ENCODE data around the gene RHOA. TPM values are rescaled to one million over a fixed set of nuclear protein-coding genes. Genes with fewer than 3 reads are reported as not detected.
A peak's percentile ranks its signal among the peaks of the same experiment; 100 is the strongest.

The RHOA gene
- total RNA-seq (100 to 1,000 TPM; 465 to 552 TPM), polyA plus RNA-seq (100 to 1,000 TPM; 367 to 580 TPM)
- long read RNA-seq, donor 1, transcript RHOA-203 (6 exons, 961 nt) = minor isoform, 10 of 2,229 reads
- long read RNA-seq, donor 1, transcript RHOA-202 (5 exons, 2,031 nt) = major isoform, 2,072 of 2,229 reads
- long read RNA-seq, donor 1, partial matches to known transcripts = 43 of 2,229 reads
- long read RNA-seq, donor 1, other reads (novel, unspliced or antisense) = 102 of 2,229 reads
- long read RNA-seq, donor 2, transcript RHOA-202 (5 exons, 2,031 nt) = major isoform, 201 of 239 reads
- long read RNA-seq, donor 2, partial matches to known transcripts = 22 of 239 reads
- long read RNA-seq, donor 2, other reads (novel, unspliced or antisense) = 16 of 239 reads

DNA sequence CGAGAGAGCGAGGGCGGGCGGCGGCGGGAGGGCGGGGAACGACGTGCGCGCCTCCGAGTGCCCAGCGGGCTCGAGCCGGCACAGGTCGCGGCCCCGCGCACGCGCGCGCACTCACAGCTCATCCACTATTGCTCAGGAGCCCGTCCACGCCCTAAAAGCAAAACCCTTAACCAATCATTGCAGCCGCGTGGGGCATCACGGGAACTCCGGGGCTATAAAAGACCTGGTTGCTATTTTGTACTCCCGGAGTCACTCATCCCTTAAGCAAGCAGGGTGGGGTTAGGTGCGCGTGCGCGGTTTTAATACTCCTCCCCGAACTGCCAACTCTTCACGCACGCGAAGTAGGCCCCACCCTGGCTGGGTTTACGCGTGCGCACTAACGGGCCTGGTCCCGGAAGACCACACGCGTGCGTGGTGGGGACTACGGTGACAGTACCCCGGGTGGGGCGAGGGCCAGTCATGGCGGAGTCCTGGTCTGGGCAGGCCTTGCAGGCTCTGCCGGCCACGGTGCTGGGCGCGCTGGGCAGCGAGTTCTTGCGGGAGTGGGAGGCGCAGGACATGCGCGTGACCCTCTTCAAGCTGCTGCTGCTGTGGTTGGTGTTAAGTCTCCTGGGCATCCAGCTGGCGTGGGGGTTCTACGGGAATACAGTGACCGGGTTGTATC, at the start of gene RHOA, which contains the start of gene TCTA:
Gene RHOA, minus strand, starts transcription at position 9 of the 664 bp plus-strand sequence. CDS start 36,387 bp downstream, outside the sequence.
Gene TCTA, plus strand, starts transcription at position 456 of the 664 bp plus-strand sequence. Its CDS starts 4 bp downstream, at position 460.
- 0% methylated on average over 60 to 62 of the region's 62 CpGs for WGBS, 2 donors
- Histone ChIP-seq H3K27me3 (ENCODE audit: control insufficient read depth in 1 of 2, insufficient read depth in 2 of 2, low read length in 1 of 2) (no peaks in the 10 kb centered on the region), H3K27ac (ENCODE audit: low read depth in 1 of 2, low read length in 2 of 2) (peak within 1 kb of the TSS; percentile 87 to 97), H3K36me3 (ENCODE audit: control insufficient read depth in 1 of 2, insufficient read depth in 2 of 2, low read length in 1 of 2) (peaks cover 0 to 5% of the 10 kb centered on the region in 2 donors), H3K9me3 (ENCODE audit: control insufficient read depth, low read length) (no peaks in the 10 kb centered on the region), H3K4me1 (ENCODE audit: control insufficient read depth in 1 of 2, insufficient read depth in 2 of 2, low read length in 2 of 2) (peaks cover 0 to 12% of the 10 kb centered on the region in 2 donors), H3K4me3 (ENCODE audit: low read length in 2 of 2) (peak within 1 kb of the TSS; percentile 68 to 97)
- DNase-seq (peak; percentile 100), ATAC-seq (ENCODE audit: low FRiP score) (peak; percentile 97)
- intact Hi-C loops (cut with DNase I) = loop anchor here in 1 of 2 donors (2.0 to 5.0 kb wide), 4 partner anchors 55 to 320 kb away; partner anchors contain the start of genes DAG1, GPX1, QRICH1 and USP4

DNA sequence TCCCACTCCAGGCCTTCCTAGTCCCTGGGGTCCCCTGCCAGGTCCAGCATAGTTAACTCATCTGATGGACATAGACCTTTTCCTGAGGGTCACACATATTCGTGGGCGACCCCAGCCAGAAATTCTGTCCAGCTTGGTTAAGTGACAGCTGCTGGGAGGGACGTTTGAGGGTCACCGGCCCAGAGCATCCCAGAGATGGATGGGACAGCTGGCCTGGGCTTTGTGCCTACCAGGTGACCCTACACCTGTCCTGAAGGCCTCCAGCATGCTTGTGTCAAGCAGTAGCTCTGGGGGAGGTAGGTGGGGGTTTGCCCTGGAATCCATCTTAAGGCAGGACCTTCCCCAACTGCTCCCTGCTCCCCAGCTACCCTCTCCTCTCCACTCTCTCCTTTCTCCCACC, 49.2 kb upstream of the RHOA start:
- Histone ChIP-seq H3K36me3 (ENCODE audit: control insufficient read depth in 1 of 2, insufficient read depth in 2 of 2, low read length in 1 of 2) (no peaks in the 10 kb centered on the region), H3K9me3 (ENCODE audit: control insufficient read depth, low read length) (no peaks in the 10 kb centered on the region), H3K27me3 (ENCODE audit: control insufficient read depth in 1 of 2, insufficient read depth in 2 of 2, low read length in 1 of 2) (no peaks in the 10 kb centered on the region), H3K4me3 (ENCODE audit: low read length in 2 of 2) (no peak overlapping the region), H3K27ac (ENCODE audit: low read depth in 1 of 2, low read length in 2 of 2) (no peak overlapping the region), H3K4me1 (ENCODE audit: control insufficient read depth in 1 of 2, insufficient read depth in 2 of 2, low read length in 2 of 2) (no peaks in the 10 kb centered on the region)
- WGBS, 2 donors = 90 to 93% methylated on average over 4 of the region's 4 CpGs
- intact Hi-C loops (cut with DNase I) = no loop called here
- ATAC-seq (ENCODE audit: low FRiP score) = no peak
- no peak for DNase-seq

DNA sequence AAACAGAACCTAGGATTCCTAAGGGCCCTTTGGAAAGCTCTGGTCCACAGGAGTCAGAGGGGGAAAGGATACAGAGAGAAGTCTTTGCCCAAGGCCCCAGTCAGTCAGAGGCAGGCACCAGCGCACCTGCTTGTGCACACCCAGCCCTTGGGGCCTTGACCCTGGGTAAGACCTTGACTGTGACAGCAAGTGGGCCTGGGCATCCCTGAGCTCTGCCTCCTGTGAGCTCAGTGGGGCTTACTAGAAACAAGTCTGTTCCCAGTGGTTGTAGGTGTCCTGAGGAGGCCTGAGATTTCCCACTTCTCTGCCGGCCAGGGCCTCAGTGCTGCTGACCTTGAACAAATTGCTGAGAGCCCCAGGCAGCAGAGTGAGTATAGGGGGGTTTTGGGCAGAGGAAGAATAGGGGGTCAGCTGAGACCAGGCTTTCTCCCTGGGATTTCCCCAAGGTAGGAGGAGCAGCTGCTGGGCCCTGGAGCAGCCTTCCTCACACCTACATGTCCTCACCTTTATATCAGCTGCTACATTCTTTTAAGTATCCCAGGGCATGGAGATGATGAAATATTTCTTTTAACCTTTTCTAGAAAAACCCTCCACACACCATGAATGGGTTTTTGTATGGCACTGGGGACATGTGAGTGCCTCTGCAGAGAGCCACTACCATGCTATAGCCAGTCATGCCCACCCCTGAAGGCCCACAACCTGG, 48.6 kb upstream of the RHOA start:
- intact Hi-C loops (cut with DNase I) = no loop called here
- no peak for ATAC-seq (ENCODE audit: low FRiP score)
- Histone ChIP-seq H3K27ac (ENCODE audit: low read depth in 1 of 2, low read length in 2 of 2) (no peak overlapping the region), H3K27me3 (ENCODE audit: control insufficient read depth in 1 of 2, insufficient read depth in 2 of 2, low read length in 1 of 2) (no peaks in the 10 kb centered on the region), H3K9me3 (ENCODE audit: control insufficient read depth, low read length) (no peaks in the 10 kb centered on the region), H3K36me3 (ENCODE audit: control insufficient read depth in 1 of 2, insufficient read depth in 2 of 2, low read length in 1 of 2) (no peaks in the 10 kb centered on the region), H3K4me3 (ENCODE audit: low read length in 2 of 2) (no peak overlapping the region), H3K4me1 (ENCODE audit: control insufficient read depth in 1 of 2, insufficient read depth in 2 of 2, low read length in 2 of 2) (no peaks in the 10 kb centered on the region)
- 91 to 97% methylated on average over 2 of the region's 2 CpGs for WGBS, 2 donors
- no peak for DNase-seq

DNA sequence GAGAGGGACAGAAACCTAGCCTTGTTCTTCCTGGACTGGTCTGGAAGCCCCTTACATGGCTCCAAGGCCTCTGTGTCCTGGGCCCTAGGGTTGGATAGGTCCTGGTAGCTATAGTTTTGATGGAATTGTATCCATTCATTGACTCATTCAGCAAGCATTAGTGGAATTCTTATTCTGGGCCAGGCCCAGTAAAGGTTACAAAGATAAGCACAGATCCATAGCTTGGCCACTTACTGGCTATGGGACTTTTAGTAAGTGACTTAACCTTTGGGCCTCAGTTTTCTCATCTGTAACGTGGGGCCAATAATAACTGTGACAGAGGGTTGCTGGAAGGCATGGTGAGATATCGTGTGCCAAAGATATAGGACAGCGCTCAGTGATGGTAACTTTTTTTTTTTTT, 44.7 kb upstream of the RHOA start:
- intact Hi-C loops (cut with DNase I) = no loop called here
- H3K4me3 ChIP-seq (ENCODE audit: low read length in 2 of 2) = no peak overlapping the region
- H3K4me1 ChIP-seq (ENCODE audit: control insufficient read depth in 1 of 2, insufficient read depth in 2 of 2, low read length in 2 of 2) = no peaks in the 10 kb centered on the region
- ATAC-seq (ENCODE audit: low FRiP score) (no peak), DNase-seq (no peak)
- 74 to 89% methylated on average over 3 of the region's 3 CpGs for WGBS, 2 donors
- H3K9me3 ChIP-seq (ENCODE audit: control insufficient read depth, low read length) = no peaks in the 10 kb centered on the region
- no peaks in the 10 kb centered on the region for H3K27me3 ChIP-seq (ENCODE audit: control insufficient read depth in 1 of 2, insufficient read depth in 2 of 2, low read length in 1 of 2)
- no peaks in the 10 kb centered on the region for H3K36me3 ChIP-seq (ENCODE audit: control insufficient read depth in 1 of 2, insufficient read depth in 2 of 2, low read length in 1 of 2)
- no peak overlapping the region for H3K27ac ChIP-seq (ENCODE audit: low read depth in 1 of 2, low read length in 2 of 2)

DNA sequence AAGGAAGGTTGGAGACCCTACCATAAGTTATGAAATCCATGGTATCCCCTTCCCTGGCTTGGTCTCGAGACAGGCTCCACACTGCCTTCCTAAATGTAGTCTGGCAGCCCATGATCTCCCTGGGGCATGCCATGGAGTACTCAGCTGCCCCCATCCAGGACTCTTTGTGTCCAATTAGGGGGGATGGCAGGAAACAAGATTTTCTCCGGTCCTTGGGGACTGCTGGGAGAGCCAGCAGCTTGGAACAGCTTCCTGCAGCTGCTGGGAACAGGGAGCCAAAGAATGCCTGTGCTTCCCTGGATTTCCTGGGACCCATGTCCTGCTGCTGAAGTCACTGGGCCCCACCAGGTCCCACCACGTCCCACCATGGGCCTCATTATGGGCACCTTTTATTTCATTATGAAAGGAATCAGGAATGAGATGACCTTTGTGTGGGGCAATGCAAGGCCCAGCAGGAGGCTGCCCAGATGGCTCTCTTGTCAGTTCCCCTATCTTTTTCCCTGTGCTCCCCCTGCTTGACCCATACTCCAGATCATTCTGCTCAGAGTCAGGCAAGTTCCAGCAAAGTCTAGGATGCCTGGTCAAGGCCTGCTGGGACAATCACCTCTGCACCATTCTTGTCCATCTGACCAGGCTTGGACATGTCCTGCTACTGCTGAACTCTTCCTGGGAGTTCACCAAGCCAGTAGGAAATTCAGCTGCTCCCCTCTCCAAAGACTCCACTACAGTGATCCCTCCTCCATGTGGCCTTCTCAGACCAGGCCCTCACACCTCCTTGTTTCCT, 43.3 kb upstream of the RHOA start:
- Histone ChIP-seq H3K36me3 (ENCODE audit: control insufficient read depth in 1 of 2, insufficient read depth in 2 of 2, low read length in 1 of 2) (no peaks in the 10 kb centered on the region), H3K4me1 (ENCODE audit: control insufficient read depth in 1 of 2, insufficient read depth in 2 of 2, low read length in 2 of 2) (no peaks in the 10 kb centered on the region), H3K27ac (ENCODE audit: low read depth in 1 of 2, low read length in 2 of 2) (peak overlapping the region in 1 of 2 donors; percentile 56), H3K9me3 (ENCODE audit: control insufficient read depth, low read length) (no peaks in the 10 kb centered on the region), H3K4me3 (ENCODE audit: low read length in 2 of 2) (no peak overlapping the region), H3K27me3 (ENCODE audit: control insufficient read depth in 1 of 2, insufficient read depth in 2 of 2, low read length in 1 of 2) (no peaks in the 10 kb centered on the region)
- DNase-seq (no peak), ATAC-seq (ENCODE audit: low FRiP score) (peak; percentile 46)
- intact Hi-C loops (cut with DNase I) = no loop called here
- WGBS, 2 donors = 8 to 11% methylated on average over 3 of the region's 3 CpGs

GRCh38 chr3:49454458-49454857, 42.7 kb upstream of the RHOA start:
- no peaks in the 10 kb centered on the region for H3K36me3 ChIP-seq (ENCODE audit: control insufficient read depth in 1 of 2, insufficient read depth in 2 of 2, low read length in 1 of 2)
- no peaks in the 10 kb centered on the region for H3K4me1 ChIP-seq (ENCODE audit: control insufficient read depth in 1 of 2, insufficient read depth in 2 of 2, low read length in 2 of 2)
- no peaks in the 10 kb centered on the region for H3K9me3 ChIP-seq (ENCODE audit: control insufficient read depth, low read length)
- H3K27me3 ChIP-seq (ENCODE audit: control insufficient read depth in 1 of 2, insufficient read depth in 2 of 2, low read length in 1 of 2) = no peaks in the 10 kb centered on the region
- no peak for DNase-seq
- ATAC-seq (ENCODE audit: low FRiP score) = peak; percentile 54
- 76 to 94% methylated on average over 2 of the region's 2 CpGs for WGBS, 2 donors
- H3K27ac ChIP-seq (ENCODE audit: low read depth in 1 of 2, low read length in 2 of 2) = peak overlapping the region in 1 of 2 donors; percentile 12
- H3K4me3 ChIP-seq (ENCODE audit: low read length in 2 of 2) = no peak overlapping the region
- intact Hi-C loops (cut with DNase I) = no loop called here

GRCh38 chr3:49453621-49454020, 41.8 kb upstream of the RHOA start:
- Histone ChIP-seq H3K4me1 (ENCODE audit: control insufficient read depth in 1 of 2, insufficient read depth in 2 of 2, low read length in 2 of 2) (no peaks in the 10 kb centered on the region), H3K27ac (ENCODE audit: low read depth in 1 of 2, low read length in 2 of 2) (no peak overlapping the region), H3K36me3 (ENCODE audit: control insufficient read depth in 1 of 2, insufficient read depth in 2 of 2, low read length in 1 of 2) (no peaks in the 10 kb centered on the region), H3K9me3 (ENCODE audit: control insufficient read depth, low read length) (no peaks in the 10 kb centered on the region), H3K4me3 (ENCODE audit: low read length in 2 of 2) (no peak overlapping the region), H3K27me3 (ENCODE audit: control insufficient read depth in 1 of 2, insufficient read depth in 2 of 2, low read length in 1 of 2) (no peaks in the 10 kb centered on the region)
- 95 to 99% methylated on average over 4 of the region's 4 CpGs for WGBS, 2 donors
- DNase-seq (no peak), ATAC-seq (ENCODE audit: low FRiP score) (no peak)
- intact Hi-C loops (cut with DNase I) = no loop called here

GRCh38 chr3:49445391-49445790, 33.6 kb upstream of the RHOA start:
- H3K4me3 ChIP-seq (ENCODE audit: low read length in 2 of 2) = no peak overlapping the region
- no peaks in the 10 kb centered on the region for H3K36me3 ChIP-seq (ENCODE audit: control insufficient read depth in 1 of 2, insufficient read depth in 2 of 2, low read length in 1 of 2)
- DNase-seq (no peak), ATAC-seq (ENCODE audit: low FRiP score) (no peak)
- intact Hi-C loops (cut with DNase I) = loop anchor here (5.0 to 10.0 kb wide), 2 partner anchors 103 to 271 kb away; partner anchors contain the start of genes USP4 (in 2 of the 2) and KLHDC8B (in 1 of the 2)
- H3K27ac ChIP-seq (ENCODE audit: low read depth in 1 of 2, low read length in 2 of 2) = no peak overlapping the region
- no peaks in the 10 kb centered on the region for H3K9me3 ChIP-seq (ENCODE audit: control insufficient read depth, low read length)
- WGBS, 2 donors = 94% methylated on average over 5 of the region's 5 CpGs
- no peaks in the 10 kb centered on the region for H3K4me1 ChIP-seq (ENCODE audit: control insufficient read depth in 1 of 2, insufficient read depth in 2 of 2, low read length in 2 of 2)
- H3K27me3 ChIP-seq (ENCODE audit: control insufficient read depth in 1 of 2, insufficient read depth in 2 of 2, low read length in 1 of 2) = no peaks in the 10 kb centered on the region
